GM12873 (cell line): ENCODE data around the gene CENPB.

Experiments used
- CTCF ChIP-seq: IDR thresholded peaks from 2 replicates; pipeline ENCODE4 v1.5.1; 2012; ENCODE audit warnings: low read depth, mild to moderate bottlenecking, moderate library complexity, low read length, control low read depth; ENCODE audit not compliant: insufficient read depth; ENCODE audit errors: missing control alignments

Gene CENPB

GRCh38 chr20:3759316-3759823 is 27.2 kb downstream of the CENPB start:
- TF ChIP-seq CTCF = no peak

GRCh38 chr20:3758566-3758965 is 28.0 kb downstream of the CENPB start:
- TF ChIP-seq CTCF = no peak

DNA sequence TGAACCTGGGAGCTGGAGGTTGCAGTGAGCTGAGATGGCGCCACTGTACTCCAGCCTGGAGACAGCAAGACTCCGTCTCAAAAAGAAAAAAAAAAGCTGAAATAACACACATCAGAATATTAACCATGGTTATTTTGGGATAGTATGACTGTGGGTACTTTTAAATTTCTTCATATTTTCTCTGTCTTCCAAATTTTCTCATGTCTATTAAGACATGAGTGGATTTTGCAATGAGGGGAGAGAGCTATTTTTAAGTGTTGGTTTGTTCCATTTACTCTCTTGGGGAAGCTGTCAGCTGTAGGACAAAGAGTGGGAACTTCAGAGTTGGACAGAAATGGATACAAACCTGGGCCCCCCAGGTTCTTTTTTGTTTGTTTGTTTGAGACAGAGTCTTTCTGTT is 29.3 kb downstream of the CENPB start:
- no peak for TF ChIP-seq CTCF

- TF ChIP-seq CTCF = no peak
These were observed 30.6 kb downstream of the CENPB start for GRCh38 chr20:3755814-3756480.

GRCh38 chr20:3755269-3755668 is 31.3 kb downstream of the CENPB start:
- no peak for TF ChIP-seq CTCF

DNA sequence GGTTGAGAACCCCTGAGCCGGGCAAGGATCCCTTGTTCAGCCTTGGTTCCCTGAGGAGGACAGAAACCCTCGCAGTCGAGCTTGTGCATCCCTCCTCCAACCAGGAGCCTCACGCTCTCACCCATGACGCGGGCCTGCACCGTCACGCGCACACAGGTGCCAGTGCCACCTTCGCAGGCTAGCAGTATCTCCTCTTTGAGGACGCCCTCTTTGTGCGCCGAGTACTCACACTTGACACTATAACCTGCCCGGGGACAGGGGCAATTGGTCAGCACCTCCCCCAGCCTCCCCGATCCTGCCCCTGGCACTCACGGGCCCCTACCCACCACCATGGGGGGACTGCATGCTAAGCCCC is 32.3 kb downstream of the CENPB start:
- TF ChIP-seq CTCF = no peak

- TF ChIP-seq CTCF = no peak
These were observed 32.9 kb downstream of the CENPB start for GRCh38 chr20:3753501-3754275.
